ENCODE results near the gene C2orf76. TPM values are rescaled to one million over a fixed set of nuclear protein-coding genes. Genes with fewer than 3 reads are reported as not detected.

C2orf76 gene
- total RNA-seq, 1 donor from 2014 or later: 11.0 TPM

GRCh38 chr2:119295688-119296375 is 70.8 kb downstream of the C2orf76 start:
- peaks cover 5% of the 10 kb centered on the region for H3K36me3 Mint-ChIP-seq (ENCODE audit: low read depth)
- no peak overlapping the region for H3K27ac Mint-ChIP-seq (ENCODE audit: unreplicated experiment)
- peaks cover 15% of the 10 kb centered on the region for H3K4me1 Mint-ChIP-seq (ENCODE audit: low read depth)
- H3K4me3 Mint-ChIP-seq (ENCODE audit: unreplicated experiment): no peak overlapping the region
- DNase-seq (ENCODE audit: low spot score): no peak
- no peak for TF ChIP-seq CTCF (IDR thresholded peaks at IDR 0.05)
- no peaks in the 10 kb centered on the region for H3K9me3 Mint-ChIP-seq (ENCODE audit: low read depth)
- peaks cover 2% of the 10 kb centered on the region for H3K27me3 Mint-ChIP-seq (ENCODE audit: low read depth)

- DNase-seq (ENCODE audit: low spot score): no peak
- Mint-ChIP-seq H3K27ac (ENCODE audit: unreplicated experiment) (no peak overlapping the region), H3K4me1 (ENCODE audit: low read depth) (peaks cover 15% of the 10 kb centered on the region), H3K27me3 (ENCODE audit: low read depth) (peaks cover 2% of the 10 kb centered on the region), H3K9me3 (ENCODE audit: low read depth) (no peaks in the 10 kb centered on the region), H3K36me3 (ENCODE audit: low read depth) (no peaks in the 10 kb centered on the region), H3K4me3 (ENCODE audit: unreplicated experiment) (no peak overlapping the region)
- no peak for TF ChIP-seq CTCF (IDR thresholded peaks at IDR 0.05)
Measured at GRCh38 chr2:119294671-119295070, 72.0 kb downstream of the C2orf76 start.

- Mint-ChIP-seq H3K27ac (ENCODE audit: unreplicated experiment) (no peak overlapping the region), H3K4me3 (ENCODE audit: unreplicated experiment) (no peak overlapping the region), H3K36me3 (ENCODE audit: low read depth) (no peaks in the 10 kb centered on the region), H3K27me3 (ENCODE audit: low read depth) (peaks cover 2% of the 10 kb centered on the region), H3K4me1 (ENCODE audit: low read depth) (peaks cover 15% of the 10 kb centered on the region), H3K9me3 (ENCODE audit: low read depth) (no peaks in the 10 kb centered on the region)
- no peak for DNase-seq (ENCODE audit: low spot score)
- no peak for TF ChIP-seq CTCF (IDR thresholded peaks at IDR 0.05)
Measured at GRCh38 chr2:119293900-119294299, 72.7 kb downstream of the C2orf76 start.

GRCh38 chr2:119293254-119293653 is 73.4 kb downstream of the C2orf76 start:
- no peaks in the 10 kb centered on the region for H3K9me3 Mint-ChIP-seq (ENCODE audit: low read depth)
- no peak for DNase-seq (ENCODE audit: low spot score)
- peaks cover 15% of the 10 kb centered on the region for H3K4me1 Mint-ChIP-seq (ENCODE audit: low read depth)
- peaks cover 2% of the 10 kb centered on the region for H3K27me3 Mint-ChIP-seq (ENCODE audit: low read depth)
- no peaks in the 10 kb centered on the region for H3K36me3 Mint-ChIP-seq (ENCODE audit: low read depth)
- no peak overlapping the region for H3K27ac Mint-ChIP-seq (ENCODE audit: unreplicated experiment)
- no peak for TF ChIP-seq CTCF (IDR thresholded peaks at IDR 0.05)
- H3K4me3 Mint-ChIP-seq (ENCODE audit: unreplicated experiment): no peak overlapping the region

- H3K27me3 Mint-ChIP-seq (ENCODE audit: low read depth): peaks cover 2% of the 10 kb centered on the region
- TF ChIP-seq CTCF (IDR thresholded peaks at IDR 0.05): peak; percentile 56
- H3K36me3 Mint-ChIP-seq (ENCODE audit: low read depth): no peaks in the 10 kb centered on the region
- H3K27ac Mint-ChIP-seq (ENCODE audit: unreplicated experiment): no peak overlapping the region
- no peak overlapping the region for H3K4me3 Mint-ChIP-seq (ENCODE audit: unreplicated experiment)
- H3K4me1 Mint-ChIP-seq (ENCODE audit: low read depth): peaks cover 15% of the 10 kb centered on the region
- H3K9me3 Mint-ChIP-seq (ENCODE audit: low read depth): no peaks in the 10 kb centered on the region
- no peak for DNase-seq (ENCODE audit: low spot score)
Measured at GRCh38 chr2:119292226-119292625, 74.4 kb downstream of the C2orf76 start.
